Right atrium auricular region (tissue), 2 donors: ENCODE results near the gene GEMIN7. TPM values are rescaled to one million over a fixed set of nuclear protein-coding genes. Genes with fewer than 3 reads are reported as not detected.

Experiments
- DNase-seq: peaks from one replicate; pipeline ENCODE4 v3.0.0-alpha.2; 2019; ENCODE audit warnings: low spot score
- H3K27ac ChIP-seq, 2 donors: fragments of 200-600 bp; sonication (generic); 1 replicate in 1 of 2; 2 replicates in 1 of 2; pipeline ENCODE4 v1.5.1; 2016 to 2019
- H3K27me3 ChIP-seq, 2 donors: fragments of 200-600 bp; sonication (generic); one replicate each; pipeline versions ENCODE4 v1.5.1 to v1.6.0; 2017 to 2019
- H3K36me3 ChIP-seq: fragments of 200-600 bp; sonication (generic); one replicate; pipeline ENCODE4 v1.5.1; 2016
- H3K4me1 ChIP-seq, 2 donors: fragments of 200-600 bp; sonication (generic); one replicate each; pipeline versions ENCODE4 v1.5.1 to v1.6.0; 2017 to 2019
- H3K4me3 ChIP-seq, 2 donors: fragments of 200-600 bp; sonication (generic); 1 replicate in 1 of 2; 2 replicates in 1 of 2; pipeline ENCODE4 v1.5.1; 2017 to 2019; ENCODE audit warnings: mild to moderate bottlenecking in 1 of 2, moderate library complexity in 1 of 2
- H3K9me3 ChIP-seq, 2 donors: fragments of 200-600 bp; sonication (generic); one replicate each; pipeline ENCODE4 v1.5.1; 2019
- total RNA-seq, 2 donors: library from RNA; depleted of rRNA; stranded (reverse); fragments of >200 nt; gene quantifications; one replicate each; pipeline ENCODE4 v1.1.0, GENCODE V29; 2016
- TF ChIP-seq, protein P1 (sequence below), 2 donors: fragments of 200-600 bp; sonication (generic); IDR thresholded peaks; one replicate each; pipeline ENCODE4 v1.5.1; 2019; ENCODE audit warnings: antibody characterized with exemption in 2 of 2

GEMIN7 gene
- total RNA-seq, 2 donors from 2014 or later: 11.3 to 20.0 TPM

DNA sequence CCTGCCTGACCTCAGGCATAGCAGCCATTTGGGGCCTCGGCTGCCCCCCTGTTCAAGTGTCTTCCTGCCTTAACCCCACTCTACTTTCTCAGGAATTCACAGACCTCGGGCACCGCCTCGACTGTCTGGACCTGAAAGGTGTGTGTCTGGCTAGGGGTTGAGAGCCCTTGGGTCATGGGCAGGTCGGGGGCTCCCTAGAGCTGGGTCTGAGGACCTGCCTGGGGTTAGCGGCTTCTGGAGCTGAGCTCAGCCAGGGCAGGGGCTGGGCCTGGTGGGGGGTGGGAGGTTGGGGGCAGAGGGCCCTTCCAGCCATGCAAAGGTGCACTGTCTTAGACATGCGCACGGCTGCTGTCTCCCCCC is 61.1 kb downstream of the GEMIN7 start:
- Histone ChIP-seq H3K4me3 (no peak overlapping the region), H3K9me3 (no peaks in the 10 kb centered on the region), H3K4me1 (peaks cover 0 to 24% of the 10 kb centered on the region in 2 donors), H3K36me3 (peaks cover 31% of the 10 kb centered on the region), H3K27ac (no peak overlapping the region), H3K27me3 (no peaks in the 10 kb centered on the region)
- TF ChIP-seq, protein P1, sequence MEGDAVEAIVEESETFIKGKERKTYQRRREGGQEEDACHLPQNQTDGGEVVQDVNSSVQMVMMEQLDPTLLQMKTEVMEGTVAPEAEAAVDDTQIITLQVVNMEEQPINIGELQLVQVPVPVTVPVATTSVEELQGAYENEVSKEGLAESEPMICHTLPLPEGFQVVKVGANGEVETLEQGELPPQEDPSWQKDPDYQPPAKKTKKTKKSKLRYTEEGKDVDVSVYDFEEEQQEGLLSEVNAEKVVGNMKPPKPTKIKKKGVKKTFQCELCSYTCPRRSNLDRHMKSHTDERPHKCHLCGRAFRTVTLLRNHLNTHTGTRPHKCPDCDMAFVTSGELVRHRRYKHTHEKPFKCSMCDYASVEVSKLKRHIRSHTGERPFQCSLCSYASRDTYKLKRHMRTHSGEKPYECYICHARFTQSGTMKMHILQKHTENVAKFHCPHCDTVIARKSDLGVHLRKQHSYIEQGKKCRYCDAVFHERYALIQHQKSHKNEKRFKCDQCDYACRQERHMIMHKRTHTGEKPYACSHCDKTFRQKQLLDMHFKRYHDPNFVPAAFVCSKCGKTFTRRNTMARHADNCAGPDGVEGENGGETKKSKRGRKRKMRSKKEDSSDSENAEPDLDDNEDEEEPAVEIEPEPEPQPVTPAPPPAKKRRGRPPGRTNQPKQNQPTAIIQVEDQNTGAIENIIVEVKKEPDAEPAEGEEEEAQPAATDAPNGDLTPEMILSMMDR (IDR thresholded peaks at IDR 0.05): no peak
- no peak for DNase-seq

DNA sequence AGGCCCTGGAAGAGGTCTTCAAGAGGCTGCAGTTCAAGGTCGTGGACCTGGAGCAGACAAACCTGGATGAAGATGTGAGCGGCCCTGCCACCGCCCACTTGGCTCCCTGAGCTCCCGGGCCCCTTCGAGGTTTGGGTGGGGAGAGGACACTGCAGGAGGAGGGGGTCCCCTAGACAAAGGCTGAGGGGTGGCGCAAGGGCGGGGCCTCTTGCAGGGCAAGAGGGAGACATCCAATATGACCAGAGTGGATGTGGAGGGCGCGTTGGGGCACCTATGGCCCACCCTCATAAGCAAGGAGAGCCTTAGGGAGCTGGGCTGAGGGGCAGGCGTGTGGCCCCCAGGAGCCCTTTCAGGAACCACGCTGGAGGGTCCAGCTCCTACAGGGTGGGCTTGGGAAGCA is 61.5 kb downstream of the GEMIN7 start:
- no peak for DNase-seq
- H3K27me3 ChIP-seq: no peaks in the 10 kb centered on the region
- H3K36me3 ChIP-seq: peaks cover 31% of the 10 kb centered on the region
- H3K9me3 ChIP-seq: no peaks in the 10 kb centered on the region
- no peak overlapping the region for H3K27ac ChIP-seq
- TF ChIP-seq, protein P1 (IDR thresholded peaks at IDR 0.05): no peak
- no peak overlapping the region for H3K4me3 ChIP-seq
- peaks cover 0 to 24% of the 10 kb centered on the region in 2 donors for H3K4me1 ChIP-seq

Other genes starting within 250 kb of the GEMIN7 start
- 10 to 100 TPM; 65.1 to 95.7 TPM for gene NECTIN2, start 233.0 kb upstream of the GEMIN7 start, total RNA-seq
- gene TOMM40, start 188.0 kb upstream of the GEMIN7 start, total RNA-seq: 10 to 100 TPM; 33.7 to 39.0 TPM
- 100 to 1,000 TPM in 1 of 2 donors, 10 to 100 TPM in 1; 85.3 to 403 TPM for gene APOE, start 173.5 kb upstream of the GEMIN7 start, total RNA-seq
- 1 to 10 TPM; 3.6 to 6.5 TPM for gene APOC1, start 164.7 kb upstream of the GEMIN7 start, total RNA-seq
- not detected for gene APOC4, start 137.0 kb upstream of the GEMIN7 start, total RNA-seq
- not detected for gene APOC2, start 133.2 kb upstream of the GEMIN7 start, total RNA-seq
- gene CLPTM1, start 123.9 kb upstream of the GEMIN7 start, total RNA-seq: 10 to 100 TPM; 75.9 to 83.5 TPM
- 1 to 10 TPM; 1.3 to 3.1 TPM for gene RELB, start 77.8 kb upstream of the GEMIN7 start, total RNA-seq
- 10 to 100 TPM; 29.6 to 31.3 TPM for gene CLASRP, start 40.2 kb upstream of the GEMIN7 start, total RNA-seq
- under 1 TPM in 1 of 2 donors, not detected in 1; 0.43 TPM for gene ZNF296, start 2.8 kb upstream of the GEMIN7 start, total RNA-seq
- gene PPP1R37, start 13.9 kb downstream of the GEMIN7 start, total RNA-seq: 10 to 100 TPM; 21.7 to 22.9 TPM
- under 1 TPM; 0.16 to 0.22 TPM for gene NKPD1, start 81.7 kb downstream of the GEMIN7 start, total RNA-seq
- 10 to 100 TPM; 17.9 to 22.8 TPM for gene TRAPPC6A, start 99.0 kb downstream of the GEMIN7 start, total RNA-seq
- gene BLOC1S3, start 99.5 kb downstream of the GEMIN7 start, total RNA-seq: 1 to 10 TPM; 5.0 to 5.6 TPM
- 1 to 10 TPM; 3.0 to 8.2 TPM for gene EXOC3L2, start 166.1 kb downstream of the GEMIN7 start, total RNA-seq
- 10 to 100 TPM; 18.2 to 24.1 TPM for gene MARK4, start 172.0 kb downstream of the GEMIN7 start, total RNA-seq
- 1,000 to 10,000 TPM; 3,033 to 6,121 TPM for gene CKM, start 243.6 kb downstream of the GEMIN7 start, total RNA-seq